WERI-Rb-1 (cell line): ENCODE results near the gene ATP6V1C2.

Experiments
- DNase-seq: peaks from one replicate; pipeline ENCODE4 v3.0.0-alpha.2; 2020
- H3K27ac ChIP-seq: fragments of 250-450 bp; sonication (Bioruptor Pico); 2 replicates; pipeline ENCODE4 v1.5.1; 2020; ENCODE audit warnings: mild to moderate bottlenecking, moderate library complexity
- H3K27me3 ChIP-seq: fragments of 250-450 bp; sonication (Bioruptor Pico); 2 replicates; pipeline ENCODE4 v1.5.1; 2021; ENCODE audit warnings: mild to moderate bottlenecking, low read depth, moderate library complexity; ENCODE audit not compliant: insufficient read depth, severe bottlenecking
- H3K36me3 ChIP-seq: fragments of 250-450 bp; sonication (Bioruptor Pico); 2 replicates; pipeline ENCODE4 v1.5.1; 2020; ENCODE audit warnings: mild to moderate bottlenecking, moderate library complexity
- H3K4me3 ChIP-seq: 2 replicates; pipeline ENCODE4 v1.5.1; 2011; ENCODE audit warnings: low read depth, mild to moderate bottlenecking, control low read depth, low read length
- H3K9me3 ChIP-seq: fragments of 250-450 bp; sonication (Bioruptor Pico); 2 replicates; pipeline ENCODE4 v1.5.1; 2021; ENCODE audit warnings: mild to moderate bottlenecking, moderate library complexity; ENCODE audit not compliant: severe bottlenecking
- TF ChIP-seq, protein P1 (sequence below): IDR thresholded peaks from 2 replicates; pipeline ENCODE4 v1.5.1; 2011; ENCODE audit warnings: low read depth, mild to moderate bottlenecking, control low read depth, inconsistent platforms, low read length

Gene ATP6V1C2

DNA sequence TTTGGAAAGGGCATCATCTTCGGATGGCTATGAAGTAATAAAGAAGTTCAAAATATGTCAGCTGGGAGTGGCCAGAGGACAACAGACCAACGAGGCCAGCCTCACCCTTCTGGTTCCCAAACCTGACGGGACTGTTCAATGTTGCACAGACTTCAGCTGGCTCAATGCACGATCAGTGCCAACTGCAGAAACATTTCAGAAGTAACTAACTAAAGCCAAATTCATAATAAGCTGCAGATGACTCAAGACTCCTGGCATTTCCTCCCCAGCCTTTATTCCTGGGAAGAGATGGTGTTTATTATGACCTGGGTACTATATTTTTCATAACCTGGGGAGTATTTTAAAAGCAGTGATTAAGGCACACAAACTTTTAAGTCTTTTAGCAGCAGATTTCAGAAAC, 3.8 kb upstream of the ATP6V1C2 start:
- H3K36me3 ChIP-seq, result no peaks in the 10 kb centered on the region
- no peaks in the 10 kb centered on the region for H3K9me3 ChIP-seq
- H3K4me3 ChIP-seq, result peak overlapping the region; percentile 34
- TF ChIP-seq, protein P1, sequence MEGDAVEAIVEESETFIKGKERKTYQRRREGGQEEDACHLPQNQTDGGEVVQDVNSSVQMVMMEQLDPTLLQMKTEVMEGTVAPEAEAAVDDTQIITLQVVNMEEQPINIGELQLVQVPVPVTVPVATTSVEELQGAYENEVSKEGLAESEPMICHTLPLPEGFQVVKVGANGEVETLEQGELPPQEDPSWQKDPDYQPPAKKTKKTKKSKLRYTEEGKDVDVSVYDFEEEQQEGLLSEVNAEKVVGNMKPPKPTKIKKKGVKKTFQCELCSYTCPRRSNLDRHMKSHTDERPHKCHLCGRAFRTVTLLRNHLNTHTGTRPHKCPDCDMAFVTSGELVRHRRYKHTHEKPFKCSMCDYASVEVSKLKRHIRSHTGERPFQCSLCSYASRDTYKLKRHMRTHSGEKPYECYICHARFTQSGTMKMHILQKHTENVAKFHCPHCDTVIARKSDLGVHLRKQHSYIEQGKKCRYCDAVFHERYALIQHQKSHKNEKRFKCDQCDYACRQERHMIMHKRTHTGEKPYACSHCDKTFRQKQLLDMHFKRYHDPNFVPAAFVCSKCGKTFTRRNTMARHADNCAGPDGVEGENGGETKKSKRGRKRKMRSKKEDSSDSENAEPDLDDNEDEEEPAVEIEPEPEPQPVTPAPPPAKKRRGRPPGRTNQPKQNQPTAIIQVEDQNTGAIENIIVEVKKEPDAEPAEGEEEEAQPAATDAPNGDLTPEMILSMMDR, result no peak
- peak overlapping the region; percentile 73 for H3K27ac ChIP-seq
- peak; percentile 39 for DNase-seq
- peaks cover 18% of the 10 kb centered on the region for H3K27me3 ChIP-seq

DNA sequence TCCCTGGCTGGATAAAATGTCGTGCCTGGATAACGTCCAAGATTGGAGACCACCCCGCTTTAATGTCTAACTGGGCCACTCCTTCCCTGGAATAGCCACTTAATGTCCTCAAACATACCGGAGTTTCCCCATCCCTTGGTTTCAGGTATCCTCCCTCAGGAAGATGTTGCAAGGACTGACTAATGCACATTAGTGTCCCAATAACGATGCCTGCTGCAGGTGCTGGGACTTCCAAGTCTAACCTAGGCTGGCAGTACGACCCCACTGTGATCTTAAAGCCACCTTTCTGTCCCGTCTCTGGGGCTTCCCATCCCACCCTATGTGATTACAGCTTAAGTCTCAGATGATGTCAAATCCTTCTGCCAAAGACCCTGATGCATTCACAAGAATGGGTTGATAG, 1.1 kb upstream of the ATP6V1C2 start:
- H3K4me3 ChIP-seq, result no peak overlapping the region
- DNase-seq, result no peak
- H3K27me3 ChIP-seq, result peaks cover 25% of the 10 kb centered on the region
- H3K9me3 ChIP-seq, result no peaks in the 10 kb centered on the region
- no peaks in the 10 kb centered on the region for H3K36me3 ChIP-seq
- no peak overlapping the region for H3K27ac ChIP-seq
- TF ChIP-seq, protein P1, result no peak

DNA sequence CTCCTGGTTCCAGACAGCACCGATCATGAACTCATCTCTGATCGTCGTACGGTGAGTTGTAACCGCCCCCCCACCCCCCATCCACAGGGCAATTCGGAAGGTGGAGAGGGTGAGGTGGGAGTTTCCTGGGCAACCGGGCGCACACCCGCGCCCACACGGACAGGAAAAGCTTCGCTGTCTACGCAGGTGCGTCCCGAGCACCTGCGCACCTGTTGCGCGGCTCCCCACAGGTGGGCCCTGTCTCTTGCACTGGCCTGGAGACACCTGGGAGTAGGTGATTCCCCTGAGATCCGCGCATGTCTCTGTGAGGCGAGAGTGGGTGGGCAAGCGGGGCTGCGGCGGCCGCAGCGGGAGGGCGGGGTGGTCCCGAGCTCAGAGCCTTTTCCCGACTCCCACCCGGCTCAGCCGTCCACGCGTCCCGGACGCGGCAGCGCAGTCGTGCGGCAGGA, 459 bp upstream of the ATP6V1C2 start:
- Histone ChIP-seq H3K27ac (no peak overlapping the region), H3K9me3 (no peaks in the 10 kb centered on the region), H3K27me3 (peaks cover 25% of the 10 kb centered on the region), H3K36me3 (no peaks in the 10 kb centered on the region), H3K4me3 (peak overlapping the region; percentile 47)
- TF ChIP-seq, protein P1, result no peak
- no peak for DNase-seq

DNA sequence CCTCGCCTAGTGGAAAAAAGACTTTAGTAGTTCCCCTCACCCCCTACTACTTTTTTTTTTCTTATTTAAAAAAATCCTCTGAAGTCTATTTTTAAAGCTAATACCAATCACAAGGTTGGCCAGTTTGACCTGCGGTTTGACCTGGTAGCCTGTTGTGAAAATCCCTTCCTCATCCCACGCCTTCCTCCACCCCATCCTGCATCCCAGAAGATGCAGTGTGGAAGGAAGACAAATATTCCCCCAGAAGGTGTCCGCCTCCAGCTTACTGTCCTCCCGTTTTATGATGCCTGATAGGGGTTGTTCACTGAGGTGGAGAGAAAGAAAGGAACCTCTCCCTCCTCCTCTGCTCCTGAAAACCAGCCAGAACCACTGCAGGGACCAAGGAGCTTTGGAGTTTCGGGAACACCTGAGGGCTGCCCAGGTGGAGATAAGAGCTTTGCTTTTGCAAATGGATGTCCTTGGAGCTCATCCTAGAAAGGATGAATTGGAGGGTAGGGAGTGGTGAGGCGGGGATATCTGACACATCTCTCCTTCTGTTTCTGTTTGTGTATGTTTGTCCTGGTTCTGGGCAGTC, 909 bp downstream of the ATP6V1C2 start:
- TF ChIP-seq, protein P1, result no peak
- H3K4me3 ChIP-seq, result peak overlapping the region; percentile 47
- no peaks in the 10 kb centered on the region for H3K36me3 ChIP-seq
- H3K27ac ChIP-seq, result no peak overlapping the region
- peaks cover 25% of the 10 kb centered on the region for H3K27me3 ChIP-seq
- H3K9me3 ChIP-seq, result no peaks in the 10 kb centered on the region
- DNase-seq, result no peak

DNA sequence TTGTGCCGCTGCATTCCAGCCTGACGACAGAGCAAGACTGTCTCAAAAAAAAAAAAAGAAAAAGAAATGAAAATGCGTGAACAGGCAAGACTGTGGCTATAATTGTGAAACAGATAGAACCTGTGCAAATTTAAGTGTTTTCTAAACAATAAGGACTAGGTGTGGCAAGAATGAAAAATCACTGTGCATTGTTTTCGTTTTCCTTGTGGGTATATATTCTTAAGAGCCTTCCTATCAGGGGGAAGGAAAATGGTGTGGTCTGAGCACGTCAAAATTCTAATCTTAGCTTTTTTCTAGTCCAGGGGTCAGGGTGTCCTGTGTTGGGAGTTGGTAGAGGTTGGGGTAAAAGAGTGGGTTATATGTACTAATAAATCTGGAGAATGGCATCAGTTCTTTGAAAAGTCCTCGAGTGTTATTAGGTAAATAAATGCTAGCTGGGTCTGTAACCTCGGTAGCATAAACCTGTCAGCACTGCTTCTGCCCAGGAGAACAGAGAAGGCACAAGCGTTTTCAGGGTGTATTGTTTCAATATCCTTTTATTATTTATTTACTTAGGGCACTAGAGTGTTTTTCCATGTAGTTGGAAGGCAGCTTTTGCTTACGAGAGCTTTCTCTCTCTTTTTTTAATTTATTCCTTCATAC, 11.6 kb downstream of the ATP6V1C2 start:
- no peak for DNase-seq
- Histone ChIP-seq H3K27me3 (no peaks in the 10 kb centered on the region), H3K4me3 (no peak overlapping the region), H3K27ac (no peak overlapping the region), H3K9me3 (no peaks in the 10 kb centered on the region), H3K36me3 (no peaks in the 10 kb centered on the region)
- TF ChIP-seq, protein P1, result no peak

DNA sequence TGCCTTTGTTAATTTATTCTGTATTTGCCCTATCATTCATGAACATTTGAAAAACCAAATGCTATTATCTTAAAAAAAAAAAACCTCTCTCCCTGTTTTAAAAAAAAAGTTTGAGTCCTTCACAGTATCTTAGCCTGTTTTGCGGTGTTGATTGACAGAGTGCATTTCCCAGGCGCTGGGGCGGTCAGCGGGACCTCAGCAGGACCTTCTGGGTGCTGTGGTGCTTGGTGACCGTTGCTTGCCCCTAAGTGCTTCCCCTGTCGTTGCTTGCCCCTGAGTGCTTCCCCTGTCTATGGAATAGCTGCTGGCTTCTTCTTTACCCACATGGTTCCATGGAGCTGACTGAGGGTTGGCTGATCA, 12.1 kb downstream of the ATP6V1C2 start:
- H3K27ac ChIP-seq, result no peak overlapping the region
- DNase-seq, result no peak
- no peaks in the 10 kb centered on the region for H3K9me3 ChIP-seq
- H3K36me3 ChIP-seq, result no peaks in the 10 kb centered on the region
- H3K27me3 ChIP-seq, result no peaks in the 10 kb centered on the region
- TF ChIP-seq, protein P1, result no peak
- no peak overlapping the region for H3K4me3 ChIP-seq
